ENCODE measurements around the gene MPPED2.

DNA sequence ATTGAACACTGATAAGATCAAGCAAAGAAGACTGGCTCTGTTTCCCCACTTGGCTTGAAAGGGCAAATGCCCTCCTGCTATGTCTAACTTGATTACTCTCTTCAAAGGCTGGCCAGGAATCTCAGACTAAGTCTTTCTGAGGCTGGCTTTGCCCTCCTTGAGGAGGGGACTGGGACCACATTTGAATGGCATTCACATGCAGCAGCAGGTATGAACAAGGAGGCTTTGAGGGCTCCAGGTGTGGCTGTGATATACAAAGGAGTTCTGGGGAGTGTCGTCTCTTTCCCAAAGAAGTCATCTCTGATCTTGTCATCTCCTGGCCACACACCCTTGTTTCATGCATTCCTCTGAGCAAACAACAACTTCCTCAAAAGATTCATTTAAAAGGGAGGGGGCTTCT is 132.4 kb downstream of the MPPED2 start:
- no peak for TF ChIP-seq EZH2 (IDR thresholded peaks at IDR 0.05; ENCODE audit: insufficient read depth, low read length)
- TF ChIP-seq, protein P1, sequence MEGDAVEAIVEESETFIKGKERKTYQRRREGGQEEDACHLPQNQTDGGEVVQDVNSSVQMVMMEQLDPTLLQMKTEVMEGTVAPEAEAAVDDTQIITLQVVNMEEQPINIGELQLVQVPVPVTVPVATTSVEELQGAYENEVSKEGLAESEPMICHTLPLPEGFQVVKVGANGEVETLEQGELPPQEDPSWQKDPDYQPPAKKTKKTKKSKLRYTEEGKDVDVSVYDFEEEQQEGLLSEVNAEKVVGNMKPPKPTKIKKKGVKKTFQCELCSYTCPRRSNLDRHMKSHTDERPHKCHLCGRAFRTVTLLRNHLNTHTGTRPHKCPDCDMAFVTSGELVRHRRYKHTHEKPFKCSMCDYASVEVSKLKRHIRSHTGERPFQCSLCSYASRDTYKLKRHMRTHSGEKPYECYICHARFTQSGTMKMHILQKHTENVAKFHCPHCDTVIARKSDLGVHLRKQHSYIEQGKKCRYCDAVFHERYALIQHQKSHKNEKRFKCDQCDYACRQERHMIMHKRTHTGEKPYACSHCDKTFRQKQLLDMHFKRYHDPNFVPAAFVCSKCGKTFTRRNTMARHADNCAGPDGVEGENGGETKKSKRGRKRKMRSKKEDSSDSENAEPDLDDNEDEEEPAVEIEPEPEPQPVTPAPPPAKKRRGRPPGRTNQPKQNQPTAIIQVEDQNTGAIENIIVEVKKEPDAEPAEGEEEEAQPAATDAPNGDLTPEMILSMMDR (IDR thresholded peaks at IDR 0.05; ENCODE audit: insufficient read depth, low read depth, low read length), result no peak
